DND-41 (cell line): ENCODE measurements around the gene TRAP1.

Source experiments
- EZH2 ChIP-seq: IDR thresholded peaks from 3 replicates; pipeline ENCODE4 v1.6.1; 2012; ENCODE audit warnings: borderline replicate concordance, low read depth, mild to moderate bottlenecking, moderate library complexity, low read length, inconsistent platforms; ENCODE audit not compliant: severe bottlenecking
- TF ChIP-seq, protein P1 (sequence below): IDR thresholded peaks from 2 replicates; pipeline ENCODE4 v1.5.1; 2012; ENCODE audit warnings: borderline replicate concordance, low read length, moderate library complexity, mild to moderate bottlenecking; ENCODE audit not compliant: poor library complexity, severe bottlenecking; ENCODE audit errors: extremely low read depth

DNA sequence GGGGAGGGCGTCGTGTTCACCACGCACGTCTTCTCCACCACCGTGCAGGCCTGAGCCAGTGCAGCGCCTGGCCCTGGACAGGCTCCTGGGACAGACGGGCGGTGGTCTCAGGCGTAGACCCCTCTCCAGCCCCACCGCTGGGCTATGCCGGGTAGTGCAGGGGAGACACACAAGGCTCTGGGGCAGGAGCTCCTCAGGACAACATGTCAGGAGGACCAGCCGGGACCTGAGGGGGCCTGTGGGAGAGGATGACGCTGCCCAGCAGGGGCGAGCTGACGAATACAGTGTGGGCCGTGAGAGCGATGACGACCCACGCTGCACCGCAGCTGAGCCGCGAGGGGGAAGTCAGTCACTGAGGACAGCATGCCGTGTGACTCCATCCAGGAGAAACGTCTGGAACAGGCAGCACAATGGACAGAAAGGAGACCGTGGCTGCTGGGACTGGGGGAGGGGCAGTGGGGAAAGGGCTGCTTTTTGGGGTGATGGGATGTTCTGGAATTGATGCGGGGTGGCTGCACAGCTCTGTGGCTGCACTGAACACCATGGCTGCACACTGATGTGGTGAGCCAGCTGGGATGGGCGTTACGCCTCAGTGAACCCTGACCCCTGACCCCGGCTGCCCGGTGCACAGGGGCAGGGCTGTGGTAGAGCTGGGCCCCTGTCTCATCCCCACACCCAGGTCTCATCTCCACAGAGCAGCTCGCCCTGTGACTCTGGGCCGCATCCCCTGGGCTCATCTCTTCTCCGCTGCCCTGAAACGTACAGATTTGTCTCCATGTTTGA, 42.6 kb downstream of the TRAP1 start:
- TF ChIP-seq, protein P1, sequence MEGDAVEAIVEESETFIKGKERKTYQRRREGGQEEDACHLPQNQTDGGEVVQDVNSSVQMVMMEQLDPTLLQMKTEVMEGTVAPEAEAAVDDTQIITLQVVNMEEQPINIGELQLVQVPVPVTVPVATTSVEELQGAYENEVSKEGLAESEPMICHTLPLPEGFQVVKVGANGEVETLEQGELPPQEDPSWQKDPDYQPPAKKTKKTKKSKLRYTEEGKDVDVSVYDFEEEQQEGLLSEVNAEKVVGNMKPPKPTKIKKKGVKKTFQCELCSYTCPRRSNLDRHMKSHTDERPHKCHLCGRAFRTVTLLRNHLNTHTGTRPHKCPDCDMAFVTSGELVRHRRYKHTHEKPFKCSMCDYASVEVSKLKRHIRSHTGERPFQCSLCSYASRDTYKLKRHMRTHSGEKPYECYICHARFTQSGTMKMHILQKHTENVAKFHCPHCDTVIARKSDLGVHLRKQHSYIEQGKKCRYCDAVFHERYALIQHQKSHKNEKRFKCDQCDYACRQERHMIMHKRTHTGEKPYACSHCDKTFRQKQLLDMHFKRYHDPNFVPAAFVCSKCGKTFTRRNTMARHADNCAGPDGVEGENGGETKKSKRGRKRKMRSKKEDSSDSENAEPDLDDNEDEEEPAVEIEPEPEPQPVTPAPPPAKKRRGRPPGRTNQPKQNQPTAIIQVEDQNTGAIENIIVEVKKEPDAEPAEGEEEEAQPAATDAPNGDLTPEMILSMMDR = peak; percentile 27
- TF ChIP-seq EZH2 = no peak
